IPS DF 6.9 (cell line): ENCODE data around the gene ACVR1B.

Source experiments
- DNase-seq: peaks from one replicate; pipeline ENCODE4 v3.0.0-alpha.2; 2013; ENCODE audit warnings: low read depth, low spot score
- H3K27ac ChIP-seq: one replicate; pipeline ENCODE4 v1.5.1; 2013; ENCODE audit warnings: low read length, control low read depth
- H3K27me3 ChIP-seq: 2 replicates; pipeline ENCODE4 v1.6.1; 2013; ENCODE audit warnings: mild to moderate bottlenecking, low read length; ENCODE audit not compliant: control insufficient read depth, insufficient read depth
- H3K36me3 ChIP-seq: 2 replicates; pipeline ENCODE4 v1.6.1; 2013; ENCODE audit warnings: low read length; ENCODE audit not compliant: control insufficient read depth, insufficient read depth
- H3K4me1 ChIP-seq: 2 replicates; pipeline ENCODE4 v1.6.1; 2013; ENCODE audit warnings: low read length; ENCODE audit not compliant: control insufficient read depth, insufficient read depth
- H3K4me3 ChIP-seq: 2 replicates; pipeline ENCODE4 v1.5.1; 2013; ENCODE audit warnings: mild to moderate bottlenecking, low read length
- H3K9me3 ChIP-seq: 2 replicates; pipeline ENCODE4 v1.6.1; 2013; ENCODE audit warnings: low read length, inconsistent platforms; ENCODE audit not compliant: control insufficient read depth, insufficient read depth
- WGBS: extraction: QIAGEN DNeasy Blood & Tissue Kit; methylation state at CpG from one replicate; pipeline ENCODE4 v1.1.7; 2013; ENCODE audit warnings: mixed read lengths, missing lambda C conversion rate; ENCODE audit not compliant: insufficient read length, insufficient coverage; 5-methylcytosine and 5-hydroxymethylcytosine counted together

ACVR1B gene

DNA sequence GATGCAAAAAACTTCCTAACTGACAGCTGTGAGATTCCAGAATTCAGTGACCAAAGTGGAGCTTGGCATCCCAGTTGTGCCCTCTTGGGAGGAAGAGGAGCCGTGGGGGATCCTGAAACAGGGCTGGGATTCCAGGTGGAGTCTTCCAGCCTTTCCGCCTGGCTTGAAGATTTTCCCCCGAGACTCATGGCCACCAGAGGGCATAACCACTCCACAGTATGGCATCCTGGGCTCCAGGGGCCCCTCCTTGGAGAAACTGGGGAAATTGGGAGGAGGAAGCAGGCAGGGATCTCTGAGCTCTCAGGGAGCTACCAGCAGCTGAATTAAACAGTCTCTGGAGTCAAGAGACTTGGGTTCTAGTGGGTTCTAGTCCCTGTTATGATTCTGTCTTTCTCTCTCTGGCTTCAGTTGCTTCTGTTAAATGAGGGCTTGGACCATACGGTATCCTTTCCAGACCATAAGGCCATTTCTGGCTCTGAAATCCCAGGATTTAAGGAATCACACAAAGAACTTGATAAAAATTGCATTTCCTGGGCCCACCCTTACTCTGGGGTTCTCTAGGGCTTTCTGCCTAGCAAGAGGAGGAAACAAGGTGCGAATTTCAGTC is 52.6 kb downstream of the ACVR1B start:
- no peak overlapping the region for H3K27ac ChIP-seq
- no CpG with 5 or more reads among the region's 5 CpGs for WGBS
- DNase-seq: no peak
- no peak overlapping the region for H3K4me3 ChIP-seq
- H3K27me3 ChIP-seq: peaks cover 30% of the 10 kb centered on the region
- no peaks in the 10 kb centered on the region for H3K9me3 ChIP-seq
- H3K36me3 ChIP-seq: no peaks in the 10 kb centered on the region
- H3K4me1 ChIP-seq: peaks cover 5% of the 10 kb centered on the region; the same call in 1 of the 2 replicates

DNA sequence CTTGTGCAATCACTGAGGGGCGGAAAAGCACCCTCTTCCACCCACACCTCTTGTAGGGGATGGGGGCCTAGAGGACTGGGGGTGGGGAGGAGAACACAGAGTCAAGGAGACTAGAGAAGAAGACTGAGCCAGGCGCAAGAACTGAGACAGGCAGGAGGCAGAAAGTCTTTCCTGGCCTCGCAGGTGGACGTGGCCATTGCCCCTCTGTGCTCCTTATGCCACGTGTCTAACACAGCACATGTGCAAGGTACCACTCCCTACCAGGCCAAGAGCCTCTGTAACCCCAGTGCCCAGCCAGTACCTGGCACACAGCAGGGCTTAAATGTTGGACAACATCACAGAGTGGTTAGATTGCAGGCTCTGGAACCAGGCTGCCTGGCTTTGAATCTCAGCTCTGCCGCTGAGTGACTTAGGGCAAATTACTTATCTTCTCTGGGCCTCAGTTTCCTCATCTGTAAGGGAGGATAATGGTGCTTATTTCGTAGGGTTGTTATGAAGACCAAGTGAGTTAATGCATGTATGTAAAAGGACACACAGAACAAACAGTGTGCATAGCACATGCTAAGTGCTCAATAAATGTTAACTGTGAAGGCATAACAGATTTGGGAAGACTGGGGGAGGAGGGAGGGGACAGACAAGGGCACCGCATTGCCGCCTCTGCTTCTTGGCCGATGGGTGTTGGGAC is 53.9 kb downstream of the ACVR1B start:
- WGBS: no CpG with 5 or more reads among the region's 10 CpGs
- Histone ChIP-seq H3K27me3 (peaks cover 30% of the 10 kb centered on the region), H3K4me1 (peaks cover 9% of the 10 kb centered on the region), H3K27ac (no peak overlapping the region), H3K36me3 (no peaks in the 10 kb centered on the region), H3K4me3 (no peak overlapping the region), H3K9me3 (no peaks in the 10 kb centered on the region)
- no peak for DNase-seq

DNA sequence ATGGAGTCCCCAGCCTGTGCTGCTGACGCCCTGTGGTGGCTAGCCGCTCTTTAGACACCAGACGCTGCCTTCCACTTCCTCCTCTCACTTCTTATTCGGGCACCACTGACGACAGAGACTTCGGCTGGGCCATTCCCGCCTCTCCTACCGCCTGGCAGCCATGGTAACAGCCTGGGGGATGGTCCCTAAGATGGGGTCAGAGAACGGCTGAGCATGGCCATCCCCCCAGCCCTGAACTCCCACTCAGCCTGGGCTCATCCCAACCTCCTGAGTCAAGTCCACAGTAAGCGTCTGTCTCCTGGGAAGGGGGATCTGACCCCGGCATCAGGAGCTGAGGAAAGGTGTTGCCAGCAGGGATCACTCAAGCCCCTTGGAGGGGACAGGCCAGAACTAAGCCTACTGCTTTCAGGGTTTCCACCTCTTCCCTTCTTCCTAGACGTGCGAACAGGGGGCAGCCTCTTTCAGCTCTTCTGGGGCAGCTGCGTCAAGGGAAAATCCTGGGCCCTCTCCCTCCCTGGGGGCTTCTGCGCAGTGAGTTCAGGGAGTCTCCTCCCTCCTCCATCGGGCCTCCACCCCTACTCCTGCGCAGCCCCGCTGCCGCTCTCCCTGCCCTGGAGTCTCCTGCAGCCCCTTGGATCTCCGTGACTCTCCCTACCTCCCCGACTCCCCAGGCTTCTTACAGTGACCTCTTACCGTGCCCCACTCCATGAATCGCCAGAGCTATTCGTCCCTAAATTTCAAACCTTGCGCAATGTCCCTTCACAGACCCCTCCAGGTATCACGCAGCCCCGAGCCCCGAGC is 54.6 kb downstream of the ACVR1B start:
- peak overlapping the region; percentile 45; the same call in 1 of the 2 replicates for H3K4me3 ChIP-seq
- peaks cover 13% of the 10 kb centered on the region for H3K4me1 ChIP-seq

DNA sequence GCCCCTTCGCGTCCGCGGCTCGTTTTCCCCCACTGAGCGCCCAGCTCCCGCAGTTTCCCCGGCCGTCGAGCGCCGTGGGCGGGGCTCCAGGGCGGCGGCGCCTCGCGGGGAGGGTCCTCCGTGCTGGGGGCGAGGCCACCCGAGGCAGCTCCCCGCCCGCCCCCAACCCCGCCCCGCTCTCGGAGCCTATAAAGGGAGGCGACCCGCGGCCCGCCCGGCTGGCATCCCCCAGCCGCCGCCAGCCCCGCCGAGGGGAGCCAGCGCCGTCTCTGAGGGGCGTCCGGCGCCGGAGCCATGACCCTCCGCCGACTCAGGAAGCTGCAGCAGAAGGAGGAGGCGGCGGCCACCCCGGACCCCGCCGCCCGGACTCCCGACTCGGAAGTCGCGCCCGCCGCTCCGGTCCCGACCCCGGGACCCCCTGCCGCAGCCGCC is 55.2 kb downstream of the ACVR1B start, which contains the start of gene TAMALIN:
Gene TAMALIN (plus strand): TSS at position 221 of the 432 bp plus-strand sequence. CDS start 74 bp downstream, at position 295.
- peaks cover 13% of the 10 kb centered on the region for H3K4me1 ChIP-seq
- peak within 1 kb of the TSS; percentile 45 for H3K4me3 ChIP-seq
- no peaks in the 10 kb centered on the region for H3K36me3 ChIP-seq
- H3K27me3 ChIP-seq: peaks cover 30% of the 10 kb centered on the region
- no peak for DNase-seq
- no CpG with 5 or more reads among the region's 60 CpGs for WGBS
- H3K9me3 ChIP-seq: no peaks in the 10 kb centered on the region
- H3K27ac ChIP-seq: no peak within 1 kb of the TSS

More for the DNA sequence above, 54.6 kb downstream of the ACVR1B start:
- H3K27me3 ChIP-seq: peaks cover 30% of the 10 kb centered on the region
- no peak for DNase-seq
- WGBS: no CpG with 5 or more reads among the region's 28 CpGs
- H3K36me3 ChIP-seq: no peaks in the 10 kb centered on the region
- no peak overlapping the region for H3K27ac ChIP-seq
- no peaks in the 10 kb centered on the region for H3K9me3 ChIP-seq

DNA sequence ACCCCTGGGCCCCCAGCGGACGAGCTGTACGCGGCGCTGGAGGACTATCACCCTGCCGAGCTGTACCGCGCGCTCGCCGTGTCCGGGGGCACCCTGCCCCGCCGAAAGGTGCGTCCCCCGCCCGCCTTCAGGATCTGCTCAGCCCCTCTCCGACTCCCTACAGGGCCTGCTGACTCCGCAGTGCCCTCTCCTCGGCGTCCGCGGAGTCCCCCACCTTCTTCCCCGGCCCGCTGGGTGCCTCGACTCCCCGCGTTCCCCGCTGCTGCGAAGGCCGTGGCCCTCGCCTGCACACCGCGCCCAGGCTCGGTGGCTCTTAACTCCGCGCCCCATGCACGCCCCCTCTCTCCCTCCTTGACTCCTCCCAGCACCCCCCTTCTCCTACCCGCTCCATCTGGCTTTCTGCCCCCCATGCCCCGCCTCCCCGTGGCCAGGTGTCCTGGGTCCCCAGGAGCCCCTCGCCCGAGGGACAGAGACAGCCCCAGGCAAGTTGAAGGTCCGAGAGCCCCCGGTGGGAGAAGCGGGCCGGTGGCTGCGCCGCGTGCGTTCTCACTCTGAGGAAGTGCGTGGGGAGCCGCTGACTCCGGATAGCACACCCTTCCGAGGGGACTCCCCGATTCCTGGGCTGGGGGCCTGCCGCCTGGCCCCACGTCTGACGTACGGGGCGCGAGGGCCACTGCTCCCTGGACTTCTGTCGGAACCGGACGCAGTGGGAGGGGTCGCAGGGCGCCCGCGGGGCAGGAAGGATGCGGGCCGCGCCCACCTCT is 55.8 kb downstream of the ACVR1B start:
- Histone ChIP-seq H3K27me3 (peaks cover 30% of the 10 kb centered on the region), H3K36me3 (no peaks in the 10 kb centered on the region), H3K4me1 (peaks cover 13% of the 10 kb centered on the region), H3K27ac (no peak overlapping the region), H3K9me3 (no peaks in the 10 kb centered on the region), H3K4me3 (peak overlapping the region; percentile 45)
- no CpG with 5 or more reads among the region's 72 CpGs for WGBS
- DNase-seq: no peak

DNA sequence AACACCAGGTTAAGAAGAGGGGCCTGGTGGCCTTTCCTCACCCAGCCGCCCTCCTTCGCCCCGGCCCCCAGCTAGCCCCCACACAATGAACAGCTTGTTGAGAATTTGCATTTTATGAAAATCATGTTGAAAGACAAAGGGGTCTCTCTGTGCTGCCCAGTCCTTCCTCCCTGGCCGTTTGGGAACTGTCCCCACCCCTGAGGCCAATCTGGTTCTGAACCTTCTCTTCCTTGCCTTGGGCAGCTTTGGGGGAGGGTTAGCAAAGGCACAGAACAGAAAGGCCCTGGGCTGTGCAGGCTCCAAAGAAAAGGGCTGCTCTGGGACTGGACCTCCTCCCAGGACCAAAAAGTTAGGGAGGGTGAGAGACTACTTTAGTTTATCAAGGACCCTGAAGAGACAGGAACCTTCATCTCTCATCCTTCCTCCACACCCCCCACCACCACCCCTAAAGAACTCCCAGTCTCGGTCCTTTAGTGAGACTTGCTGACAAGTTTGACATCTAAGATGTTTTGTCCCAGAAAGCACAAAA is 56.5 kb downstream of the ACVR1B start:
- H3K9me3 ChIP-seq: no peaks in the 10 kb centered on the region
- no peak for DNase-seq
- no peaks in the 10 kb centered on the region for H3K36me3 ChIP-seq
- H3K4me3 ChIP-seq: no peak overlapping the region; the same call in 1 of the 2 replicates
- H3K4me1 ChIP-seq: peaks cover 13% of the 10 kb centered on the region
- no peak overlapping the region for H3K27ac ChIP-seq
- H3K27me3 ChIP-seq: peaks cover 30% of the 10 kb centered on the region
- no CpG with 5 or more reads among the region's 5 CpGs for WGBS

DNA sequence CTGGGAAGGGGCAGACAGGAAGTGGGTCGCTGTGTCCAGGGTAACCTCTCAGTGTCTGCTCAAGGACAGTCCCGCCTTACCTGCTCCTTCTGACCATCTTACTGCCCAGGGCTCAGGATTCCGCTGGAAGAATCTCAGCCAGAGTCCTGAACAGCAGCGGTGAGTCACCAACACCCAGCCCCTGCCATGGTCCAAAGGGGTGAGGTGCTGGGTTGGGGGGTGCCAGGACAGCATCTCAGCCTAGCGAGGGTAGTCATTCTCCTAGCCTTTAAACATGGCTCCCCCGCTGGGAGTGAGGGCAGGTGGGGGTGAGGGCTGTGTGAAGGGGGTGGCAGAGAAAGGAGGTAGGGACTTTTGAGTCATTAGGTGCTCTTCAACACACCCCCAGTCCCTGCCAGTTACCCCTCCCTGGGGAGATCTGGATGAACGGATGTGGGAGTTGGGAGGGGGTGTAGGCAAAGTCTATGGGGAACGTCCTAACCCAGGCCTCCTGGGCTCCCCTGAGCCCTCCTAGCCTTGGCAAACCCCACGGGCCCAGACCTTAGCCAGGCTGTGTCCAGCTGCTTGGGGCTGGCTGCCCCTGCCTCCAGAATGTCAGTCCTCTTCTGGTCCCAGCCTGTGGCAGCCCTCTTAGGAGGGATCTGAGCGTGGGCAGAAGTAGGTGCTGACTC is 57.7 kb downstream of the ACVR1B start:
- WGBS: no CpG with 5 or more reads among the region's 10 CpGs
- Histone ChIP-seq H3K4me1 (peaks cover 13% of the 10 kb centered on the region), H3K9me3 (no peaks in the 10 kb centered on the region), H3K27me3 (peaks cover 34% of the 10 kb centered on the region), H3K27ac (no peak overlapping the region), H3K36me3 (no peaks in the 10 kb centered on the region), H3K4me3 (no peak overlapping the region)
- no peak for DNase-seq

DNA sequence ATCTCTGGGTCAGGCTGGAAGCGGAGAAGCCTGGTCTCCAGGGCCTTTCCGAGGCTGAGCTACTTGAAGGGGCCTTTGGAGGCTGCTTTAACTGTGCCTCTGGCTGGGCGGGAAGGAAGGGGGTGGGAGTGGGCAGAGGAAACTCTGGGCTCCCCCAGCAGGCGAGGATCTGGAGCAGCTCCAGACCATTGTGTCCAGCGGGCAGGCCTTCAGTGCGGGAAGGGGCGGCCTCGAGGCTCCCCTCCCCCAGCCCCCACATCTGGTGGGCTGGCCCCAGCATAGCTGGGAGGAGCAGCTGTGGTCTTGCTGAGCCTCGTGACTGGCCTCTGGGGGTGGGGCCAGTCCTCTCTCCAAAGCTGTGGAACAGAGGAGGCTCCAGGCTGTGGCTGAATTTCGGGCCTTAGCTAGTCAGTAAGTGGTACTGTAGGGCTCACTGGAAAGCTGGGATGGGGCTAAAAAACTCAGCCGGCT is 58.7 kb downstream of the ACVR1B start:
- no peaks in the 10 kb centered on the region for H3K9me3 ChIP-seq
- no peaks in the 10 kb centered on the region for H3K36me3 ChIP-seq
- no peak overlapping the region for H3K4me3 ChIP-seq
- DNase-seq: no peak
- H3K4me1 ChIP-seq: peaks cover 15% of the 10 kb centered on the region
- H3K27ac ChIP-seq: no peak overlapping the region
- peaks cover 31% of the 10 kb centered on the region for H3K27me3 ChIP-seq
- no CpG with 5 or more reads among the region's 11 CpGs for WGBS

DNA sequence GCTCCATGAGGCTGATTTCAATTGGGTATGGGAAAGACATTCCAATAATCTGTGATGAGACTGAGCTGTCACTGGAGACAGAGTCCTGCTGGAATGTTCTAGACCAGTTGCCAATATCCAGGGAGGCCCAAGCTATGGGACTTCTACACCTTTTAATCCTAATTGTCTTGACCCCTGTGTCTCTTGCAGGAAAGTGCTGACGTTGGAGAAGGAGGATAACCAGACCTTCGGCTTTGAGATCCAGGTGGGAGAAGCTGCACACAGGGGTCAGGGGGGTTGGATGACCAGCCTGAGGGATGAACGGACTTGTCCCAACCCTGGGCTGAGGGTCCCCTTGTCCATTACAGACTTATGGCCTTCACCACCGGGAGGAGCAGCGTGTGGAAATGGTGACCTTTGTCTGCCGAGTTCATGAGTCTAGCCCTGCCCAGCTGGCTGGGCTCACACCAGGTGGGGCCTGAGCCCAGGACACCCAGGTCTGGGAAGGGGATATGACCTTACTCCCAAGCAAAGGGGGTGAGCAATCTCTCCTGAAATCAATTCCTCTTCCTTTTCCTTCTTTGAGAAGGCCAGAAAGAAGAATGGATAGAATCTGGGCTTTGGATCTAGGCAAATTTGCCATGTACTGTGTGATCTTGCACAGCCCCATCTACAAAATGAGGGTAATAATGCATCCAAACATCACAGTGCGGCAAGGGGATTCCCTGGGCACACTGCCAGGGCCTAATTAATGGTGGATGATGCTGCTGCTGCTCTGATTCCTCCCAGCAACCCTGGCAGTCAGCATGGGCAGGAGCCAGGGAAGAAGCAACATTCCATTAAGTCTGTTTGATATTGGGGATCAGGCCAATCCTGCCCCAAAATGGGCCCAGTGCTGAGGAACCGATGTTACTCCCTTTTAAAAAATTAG is 59.4 kb downstream of the ACVR1B start:
- no peak for DNase-seq
- no peak overlapping the region for H3K27ac ChIP-seq
- peaks cover 12% of the 10 kb centered on the region for H3K4me1 ChIP-seq

More for the DNA sequence above, 59.4 kb downstream of the ACVR1B start:
- Histone ChIP-seq H3K36me3 (no peaks in the 10 kb centered on the region), H3K9me3 (no peaks in the 10 kb centered on the region), H3K27me3 (peaks cover 29% of the 10 kb centered on the region; the same call in 1 of the 2 replicates), H3K4me3 (no peak overlapping the region)
- WGBS: no CpG with 5 or more reads among the region's 8 CpGs
